DOHH2 (cell line): Measurements from ENCODE around the gene PAPOLG.

Experiments used
- EZH2phosphoT487 ChIP-seq: fragments of 200-600 bp; sonication (generic); IDR thresholded peaks from 2 replicates; pipeline ENCODE4 v1.6.1; 2017; ENCODE audit warnings: borderline replicate concordance, mild to moderate bottlenecking, antibody characterized with exemption, low read length, moderate library complexity, mixed read lengths
- TF ChIP-seq, protein P1 (sequence below): fragments of 200-600 bp; sonication (generic); IDR thresholded peaks from one replicate; pipeline ENCODE4 v1.5.1; 2014; ENCODE audit warnings: antibody characterized with exemption, mild to moderate bottlenecking, low read depth, low read length; ENCODE audit not compliant: poor library complexity, severe bottlenecking

DNA sequence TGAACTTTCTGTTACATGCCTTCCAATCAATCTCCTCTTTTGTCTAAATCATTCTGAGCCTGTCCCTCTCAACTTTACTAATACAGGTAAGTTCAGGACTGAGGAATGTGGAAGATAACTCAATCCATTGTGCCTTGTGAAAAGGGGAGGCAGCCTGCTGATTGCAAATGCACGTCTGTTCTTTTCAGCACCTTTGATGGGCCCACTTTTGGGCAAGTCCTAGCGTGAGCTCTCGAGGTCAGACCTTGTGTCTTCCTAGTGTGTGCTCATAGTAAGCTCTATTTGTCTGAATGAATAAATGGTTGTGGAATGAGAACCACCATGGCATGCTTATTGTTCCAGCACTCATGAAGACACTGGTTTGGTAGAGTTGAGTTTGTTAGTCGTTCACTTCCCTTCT lies 74.9 kb downstream of the PAPOLG start:
- TF ChIP-seq, protein P1, sequence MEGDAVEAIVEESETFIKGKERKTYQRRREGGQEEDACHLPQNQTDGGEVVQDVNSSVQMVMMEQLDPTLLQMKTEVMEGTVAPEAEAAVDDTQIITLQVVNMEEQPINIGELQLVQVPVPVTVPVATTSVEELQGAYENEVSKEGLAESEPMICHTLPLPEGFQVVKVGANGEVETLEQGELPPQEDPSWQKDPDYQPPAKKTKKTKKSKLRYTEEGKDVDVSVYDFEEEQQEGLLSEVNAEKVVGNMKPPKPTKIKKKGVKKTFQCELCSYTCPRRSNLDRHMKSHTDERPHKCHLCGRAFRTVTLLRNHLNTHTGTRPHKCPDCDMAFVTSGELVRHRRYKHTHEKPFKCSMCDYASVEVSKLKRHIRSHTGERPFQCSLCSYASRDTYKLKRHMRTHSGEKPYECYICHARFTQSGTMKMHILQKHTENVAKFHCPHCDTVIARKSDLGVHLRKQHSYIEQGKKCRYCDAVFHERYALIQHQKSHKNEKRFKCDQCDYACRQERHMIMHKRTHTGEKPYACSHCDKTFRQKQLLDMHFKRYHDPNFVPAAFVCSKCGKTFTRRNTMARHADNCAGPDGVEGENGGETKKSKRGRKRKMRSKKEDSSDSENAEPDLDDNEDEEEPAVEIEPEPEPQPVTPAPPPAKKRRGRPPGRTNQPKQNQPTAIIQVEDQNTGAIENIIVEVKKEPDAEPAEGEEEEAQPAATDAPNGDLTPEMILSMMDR = no peak
- no peak for TF ChIP-seq EZH2phosphoT487
